HG03565 (cell line): ENCODE measurements around the gene STK32A.
"Not testable (repeated sequence)": the region's sequence is repeated elsewhere in the genome, so short reads cannot be mapped to it uniquely, and the experiment has no call there.

Experiments
- ATAC-seq: cut with Tn5 transposase; IDR thresholded peaks from one replicate; pipeline ENCODE4 v1.9.1; 2021; ENCODE audit warnings: mild to moderate bottlenecking, moderate library complexity; ENCODE audit not compliant: unreplicated experiment

STK32A gene

GRCh38 chr5:147234825-147235635 lies at the start of gene STK32A:
Gene STK32A, plus strand, starts transcription at chr5:147235026. Its CDS starts 4,609 bp downstream, at chr5:147239635.
- ATAC-seq = no peak

- no peak for ATAC-seq
Measured at GRCh38 chr5:147187099-147187540, 47.7 kb upstream of the STK32A start.

- peak; percentile 79 for ATAC-seq
Measured at GRCh38 chr5:147188200-147189108, 46.4 kb upstream of the STK32A start.

- no peak for ATAC-seq
Measured at GRCh38 chr5:147189109-147189424, 45.8 kb upstream of the STK32A start.

GRCh38 chr5:147190331-147190730 lies 44.5 kb upstream of the STK32A start:
- ATAC-seq = no peak

- no peak for ATAC-seq
Measured at GRCh38 chr5:147193123-147193522, 41.7 kb upstream of the STK32A start.

GRCh38 chr5:147200004-147200403 lies 34.8 kb upstream of the STK32A start:
- ATAC-seq = no peak

- ATAC-seq = no peak
Measured at GRCh38 chr5:147203213-147203612, 31.6 kb upstream of the STK32A start.

- ATAC-seq = no peak
Measured at GRCh38 chr5:147204576-147204975, 30.2 kb upstream of the STK32A start.

- ATAC-seq = no peak
Measured at GRCh38 chr5:147208134-147208533, 26.7 kb upstream of the STK32A start.

- ATAC-seq = no peak
Measured at GRCh38 chr5:147216552-147217154, 18.2 kb upstream of the STK32A start.

GRCh38 chr5:147223343-147223742 lies 11.5 kb upstream of the STK32A start:
- ATAC-seq = no peak

GRCh38 chr5:147223948-147224791 lies 10.7 kb upstream of the STK32A start:
- ATAC-seq = no peak

GRCh38 chr5:147225938-147226337 lies 8.9 kb upstream of the STK32A start:
- no peak for ATAC-seq

- no peak for ATAC-seq
Measured at GRCh38 chr5:147226512-147226911, 8.3 kb upstream of the STK32A start.

GRCh38 chr5:147234239-147234824 lies 494 bp upstream of the STK32A start:
- no peak for ATAC-seq

- ATAC-seq = no peak
Measured at GRCh38 chr5:147240266-147240985, 5.6 kb downstream of the STK32A start.

- ATAC-seq = not testable (repeated sequence)
Measured at GRCh38 chr5:147243238-147243637, 8.4 kb downstream of the STK32A start.

GRCh38 chr5:147245381-147246165 lies 10.7 kb downstream of the STK32A start:
- no peak for ATAC-seq
